Keratinocyte (primary cell): ENCODE data around the gene MARCHF9. TPM values are rescaled to one million over a fixed set of nuclear protein-coding genes. Genes with fewer than 3 reads are reported as not detected.

Experiments used
- DNase-seq: peaks from one replicate; pipeline ENCODE4 v3.0.0-alpha.2; 2011; ENCODE audit warnings: low read depth, missing footprints, low spot score
- FAIRE-seq: peaks from 2 replicates; lab custom pipeline; 2011; peaks lifted over from hg19 to GRCh38; lab: Jason Lieb, UNC
- H2AFZ ChIP-seq: 2 replicates; pipeline ENCODE4 v1.6.0; 2012; ENCODE audit warnings: low read length, control low read depth, inconsistent platforms; ENCODE audit not compliant: control insufficient read depth
- H3K27ac ChIP-seq: 2 replicates; pipeline ENCODE4 v1.5.1; 2011; ENCODE audit warnings: low read length; ENCODE audit not compliant: control insufficient read depth, insufficient read depth
- H3K27me3 ChIP-seq: 3 replicates; pipeline ENCODE4 v1.6.0; 2011; ENCODE audit warnings: low read length; ENCODE audit not compliant: control insufficient read depth, insufficient read depth; ENCODE audit errors: extremely low read depth
- H3K36me3 ChIP-seq, 2 experiments: 2 replicates in 1 of 2; 3 replicates in 1 of 2; pipeline ENCODE4 v1.5.1; 2011; ENCODE audit warnings: low read length in 2 of 2, mild to moderate bottlenecking in 1 of 2; ENCODE audit not compliant: control insufficient read depth in 2 of 2, insufficient read depth in 2 of 2; ENCODE audit errors: extremely low read depth in 1 of 2
- H3K4me1 ChIP-seq: 3 replicates; pipeline ENCODE4 v1.5.1; 2011; ENCODE audit warnings: low read length; ENCODE audit not compliant: control insufficient read depth, insufficient read depth; ENCODE audit errors: extremely low read depth
- H3K4me2 ChIP-seq: 3 replicates; pipeline ENCODE4 v1.6.0; 2011; ENCODE audit warnings: low read depth, low read length; ENCODE audit not compliant: control insufficient read depth, insufficient read depth; ENCODE audit errors: extremely low read depth
- H3K4me3 ChIP-seq, 3 experiments: fragments of 200-600 bp in 1 of 3; sonication (generic) in 1 of 3; 2 replicates in 2 of 3; 3 replicates in 1 of 3; pipeline ENCODE4 v1.5.1; 2011 to 2016; ENCODE audit warnings: low read length in 3 of 3, mild to moderate bottlenecking in 3 of 3, control low read depth in 2 of 3, inconsistent platforms in 1 of 3, low read depth in 1 of 3, mixed read lengths in 1 of 3, mixed run types in 1 of 3, moderate library complexity in 1 of 3; ENCODE audit not compliant: control insufficient read depth in 2 of 3, insufficient read depth in 2 of 3; ENCODE audit errors: extremely low read depth in 1 of 3
- H3K79me2 ChIP-seq: 2 replicates; pipeline ENCODE4 v1.6.0; 2012; ENCODE audit warnings: low read length; ENCODE audit not compliant: control insufficient read depth, insufficient read depth
- H3K9ac ChIP-seq: 3 replicates; pipeline ENCODE4 v1.6.0; 2011; ENCODE audit warnings: low read length; ENCODE audit not compliant: control insufficient read depth, insufficient read depth; ENCODE audit errors: extremely low read depth
- H3K9me1 ChIP-seq: 3 replicates; pipeline ENCODE4 v1.6.0; 2011; ENCODE audit warnings: low read length; ENCODE audit not compliant: control insufficient read depth, insufficient read depth; ENCODE audit errors: extremely low read depth
- H3K9me3 ChIP-seq: 2 replicates; pipeline ENCODE4 v1.5.1; 2012; ENCODE audit warnings: low read depth, low read length; ENCODE audit not compliant: control insufficient read depth
- H4K20me1 ChIP-seq: 3 replicates; pipeline ENCODE4 v1.6.0; 2011; ENCODE audit warnings: low read length; ENCODE audit not compliant: control insufficient read depth, insufficient read depth; ENCODE audit errors: extremely low read depth
- CTCF ChIP-seq, 3 experiments: IDR thresholded peaks in 1 of 3; conservative IDR thresholded peaks in 1 of 3; optimal IDR thresholded peaks in 1 of 3; 2 replicates in 2 of 3; 3 replicates in 1 of 3; pipeline versions ENCODE3 to v1.5.1; 2011; ENCODE audit warnings: low read length in 3 of 3, mild to moderate bottlenecking in 3 of 3, moderate library complexity in 2 of 3, control low read depth in 1 of 3, inconsistent platforms in 1 of 3; ENCODE audit not compliant: insufficient read depth in 2 of 3; ENCODE audit errors: extremely low read depth in 1 of 3
- EZH2 ChIP-seq: IDR thresholded peaks from one replicate; pipeline ENCODE4 v1.6.1; 2012; ENCODE audit warnings: inconsistent platforms, mild to moderate bottlenecking, low read length, moderate library complexity
- dilution Hi-C: fragments of 300-500 bp; cut with MboI; formaldehyde crosslinking; loops from one replicate; pipeline ENCODE4 v1.7.0; 2020; ENCODE audit warnings: low sequenced_read_pairs; ENCODE audit not compliant: extremely low pct_ligation_motif_present
- polyA plus RNA-seq, 5 experiments: library from polyadenylated mRNA; depleted of rRNA in 3 of 5; stranded (reverse) in 3 of 5; stranded (forward) in 1 of 5; unstranded in 1 of 5; fragments of >200 nt; gene quantifications; 1 replicate in 1 of 5; 2 replicates in 3 of 5; 3 replicates in 1 of 5; pipeline versions ENCODE4 v1.2.1 to v1.2.3, GENCODE V29; 2011 to 2012; ENCODE audit warnings: missing spikeins in 2 of 5, low read depth in 1 of 5, low replicate concordance in 1 of 5

MARCHF9 gene
- polyA plus RNA-seq, 1 donor (not counting 4 experiments of a cell fraction or from before 2014, with no cell fraction given), result 10.9 TPM

GRCh38 chr12:57762463-57762862 is 7.6 kb downstream of the MARCHF9 start:
- Histone ChIP-seq H3K4me3 (peak overlapping the region in 1 of 3 experiments; percentile 21), H3K36me3 (peaks cover 35 to 55% of the 10 kb centered on the region in 2 experiments), H4K20me1 (peaks cover 7% of the 10 kb centered on the region), H3K27me3 (no peaks in the 10 kb centered on the region), H3K27ac (no peak overlapping the region), H3K9me1 (no peaks in the 10 kb centered on the region), H2AFZ (no peak overlapping the region), H3K79me2 (peaks cover 50% of the 10 kb centered on the region), H3K4me1 (peaks cover 24% of the 10 kb centered on the region), H3K9ac (no peak overlapping the region), H3K4me2 (peak overlapping the region; percentile 29), H3K9me3 (no peaks in the 10 kb centered on the region)
- no peak for TF ChIP-seq EZH2
- TF ChIP-seq CTCF (optimal IDR thresholded peaks at IDR 0.05 in 1 of 3, IDR thresholded peaks at IDR 0.05 in 1 of 3, conservative IDR thresholded peaks at IDR 0.05 in 1 of 3; ENCODE audit: extremely low read depth in 1 of 3, insufficient read depth in 2 of 3, low read length in 3 of 3), result no peak
- FAIRE-seq (no peak), DNase-seq (no peak)
- dilution Hi-C loops, result no loop called here

GRCh38 chr12:57763881-57764661 is 9.2 kb downstream of the MARCHF9 start:
- Histone ChIP-seq H3K27me3 (no peaks in the 10 kb centered on the region), H2AFZ (no peak overlapping the region), H3K9me1 (no peaks in the 10 kb centered on the region), H3K9ac (peak overlapping the region; percentile 80), H4K20me1 (peaks cover 4% of the 10 kb centered on the region), H3K9me3 (no peaks in the 10 kb centered on the region), H3K36me3 (peaks cover 31 to 55% of the 10 kb centered on the region in 2 experiments), H3K4me1 (peaks cover 29% of the 10 kb centered on the region), H3K79me2 (peaks cover 66% of the 10 kb centered on the region), H3K4me3 (peak overlapping the region; percentile 69 to 97 (median 89)), H3K27ac (no peak overlapping the region), H3K4me2 (peak overlapping the region; percentile 74)
- dilution Hi-C loops, result no loop called here
- no peak for DNase-seq
- FAIRE-seq, result no peak
- TF ChIP-seq EZH2 (no peak), CTCF (optimal IDR thresholded peaks at IDR 0.05 in 1 of 3, IDR thresholded peaks at IDR 0.05 in 1 of 3, conservative IDR thresholded peaks at IDR 0.05 in 1 of 3; ENCODE audit: extremely low read depth in 1 of 3, insufficient read depth in 2 of 3, low read length in 3 of 3) (no peak)
